DND-41 (cell line): ENCODE measurements around the gene PFKFB1.

Source experiments
- CTCF ChIP-seq: IDR thresholded peaks from 2 replicates; pipeline ENCODE4 v1.5.1; 2012; ENCODE audit warnings: borderline replicate concordance, low read length, moderate library complexity, mild to moderate bottlenecking; ENCODE audit not compliant: poor library complexity, severe bottlenecking; ENCODE audit errors: extremely low read depth
- EZH2 ChIP-seq: IDR thresholded peaks from 3 replicates; pipeline ENCODE4 v1.6.1; 2012; ENCODE audit warnings: borderline replicate concordance, low read depth, mild to moderate bottlenecking, moderate library complexity, low read length, inconsistent platforms; ENCODE audit not compliant: severe bottlenecking

- TF ChIP-seq CTCF (no peak), EZH2 (no peak)
Measured at GRCh38 chrX:54931107-54931506, 62.9 kb downstream of the PFKFB1 start.
